B cell (primary cell): Measurements from ENCODE around the gene LELP1.

ENCODE experiments used
- EZH2 ChIP-seq: IDR thresholded peaks from 2 replicates; pipeline ENCODE4 v1.6.1; 2012; ENCODE audit warnings: borderline replicate concordance, low read depth, mild to moderate bottlenecking, moderate library complexity, low read length; ENCODE audit not compliant: insufficient read depth, poor library complexity, severe bottlenecking
- TF ChIP-seq, protein P1 (sequence below): fragments of 200-600 bp; IDR thresholded peaks from one replicate; pipeline ENCODE4 v1.8.0; 2022; ENCODE audit warnings: antibody characterized with exemption, mild to moderate bottlenecking

DNA sequence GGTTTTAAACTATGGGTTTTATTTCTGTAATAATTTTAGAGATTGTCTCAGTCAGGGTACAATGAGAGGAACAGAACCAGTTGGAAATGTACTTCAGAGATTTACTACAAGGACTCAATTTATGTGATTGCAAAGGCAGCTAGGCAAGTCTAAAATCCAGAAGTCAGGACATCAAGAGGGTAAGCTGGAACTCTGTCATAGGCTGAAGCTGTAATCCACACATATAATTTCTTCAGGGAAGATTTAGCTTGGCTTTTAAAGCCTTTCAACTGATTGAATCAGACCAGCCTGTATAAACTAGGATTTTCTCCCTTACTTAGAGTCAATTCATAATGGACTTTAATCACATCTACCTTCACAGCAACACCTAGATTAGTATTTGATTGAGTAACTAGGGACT lies 24.3 kb upstream of the LELP1 start:
- TF ChIP-seq, protein P1, sequence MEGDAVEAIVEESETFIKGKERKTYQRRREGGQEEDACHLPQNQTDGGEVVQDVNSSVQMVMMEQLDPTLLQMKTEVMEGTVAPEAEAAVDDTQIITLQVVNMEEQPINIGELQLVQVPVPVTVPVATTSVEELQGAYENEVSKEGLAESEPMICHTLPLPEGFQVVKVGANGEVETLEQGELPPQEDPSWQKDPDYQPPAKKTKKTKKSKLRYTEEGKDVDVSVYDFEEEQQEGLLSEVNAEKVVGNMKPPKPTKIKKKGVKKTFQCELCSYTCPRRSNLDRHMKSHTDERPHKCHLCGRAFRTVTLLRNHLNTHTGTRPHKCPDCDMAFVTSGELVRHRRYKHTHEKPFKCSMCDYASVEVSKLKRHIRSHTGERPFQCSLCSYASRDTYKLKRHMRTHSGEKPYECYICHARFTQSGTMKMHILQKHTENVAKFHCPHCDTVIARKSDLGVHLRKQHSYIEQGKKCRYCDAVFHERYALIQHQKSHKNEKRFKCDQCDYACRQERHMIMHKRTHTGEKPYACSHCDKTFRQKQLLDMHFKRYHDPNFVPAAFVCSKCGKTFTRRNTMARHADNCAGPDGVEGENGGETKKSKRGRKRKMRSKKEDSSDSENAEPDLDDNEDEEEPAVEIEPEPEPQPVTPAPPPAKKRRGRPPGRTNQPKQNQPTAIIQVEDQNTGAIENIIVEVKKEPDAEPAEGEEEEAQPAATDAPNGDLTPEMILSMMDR = no peak
- no peak for TF ChIP-seq EZH2
